NCI-H748 (cell line): ENCODE measurements around the gene GOLGA6L9.
"Not testable (repeated sequence)": the region's sequence is repeated elsewhere in the genome, so short reads cannot be mapped to it uniquely, and the experiment has no call there.

Experiments
- DNase-seq: peaks from one replicate; lab custom pipeline; 2025; ENCODE audit not compliant: unreplicated experiment; lab: John Stamatoyannopoulos, UW

The GOLGA6L9 gene

DNA sequence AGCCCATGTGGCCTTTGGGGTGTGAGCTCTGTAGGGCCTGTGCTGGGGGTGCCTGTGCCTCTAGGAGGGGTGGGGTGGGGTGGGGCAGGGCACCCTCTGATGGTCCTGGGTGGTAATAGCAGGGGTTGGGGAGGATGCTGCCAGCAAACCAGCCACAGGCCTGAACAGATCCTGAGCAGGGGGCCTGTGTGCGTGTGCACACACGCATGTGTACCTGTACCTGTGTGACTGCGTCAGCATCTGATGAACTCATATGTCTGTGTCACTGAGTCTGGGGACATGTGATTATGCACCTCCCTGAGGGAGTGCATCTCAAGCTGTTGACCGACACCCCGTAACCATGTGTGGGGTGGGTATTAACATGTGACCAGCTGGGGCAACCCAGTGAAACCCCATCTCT lies 36.0 kb downstream of the GOLGA6L9 start:
- not testable (repeated sequence) for DNase-seq

DNA sequence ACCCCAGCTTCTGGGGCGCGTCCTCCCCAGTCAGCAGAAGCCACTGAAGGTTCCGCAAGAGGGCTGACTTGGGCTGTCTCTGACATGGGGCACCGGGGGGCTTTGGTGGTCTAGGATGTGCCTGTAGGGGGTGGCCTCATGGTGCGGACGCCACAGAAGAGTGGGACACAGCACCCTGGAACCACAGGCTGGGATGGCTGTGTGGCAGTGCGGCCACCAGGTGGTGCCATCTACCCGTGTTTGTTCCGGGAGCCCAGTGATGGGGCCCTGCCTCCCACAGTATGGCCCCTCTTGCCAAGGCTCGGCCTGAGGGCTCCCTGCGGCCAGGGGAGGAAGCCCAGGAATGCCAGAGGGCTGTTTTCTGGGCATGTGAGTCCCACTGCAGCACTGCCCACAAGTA lies 38.6 kb downstream of the GOLGA6L9 start:
- not testable (repeated sequence) for DNase-seq

DNA sequence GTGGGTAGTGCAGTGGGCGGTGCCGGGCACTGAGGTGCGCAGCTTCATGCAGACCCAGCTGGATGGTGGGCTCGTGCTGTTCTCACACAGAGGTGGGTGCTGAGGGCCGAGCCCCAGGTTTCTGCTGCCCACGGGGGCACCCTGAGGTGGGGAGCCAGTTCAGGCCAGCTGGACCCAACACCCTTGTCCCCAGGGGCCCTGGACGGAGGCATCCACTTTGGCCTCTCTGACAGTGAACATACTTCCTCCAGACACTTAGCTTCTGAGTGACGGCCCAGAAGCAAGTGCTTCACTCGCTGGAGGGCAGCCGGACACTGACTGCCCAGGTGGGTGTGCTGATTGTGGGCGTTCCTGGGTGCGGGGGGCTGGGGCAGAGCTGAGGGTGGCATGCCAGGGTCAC lies 39.8 kb downstream of the GOLGA6L9 start:
- DNase-seq = not testable (repeated sequence)

DNA sequence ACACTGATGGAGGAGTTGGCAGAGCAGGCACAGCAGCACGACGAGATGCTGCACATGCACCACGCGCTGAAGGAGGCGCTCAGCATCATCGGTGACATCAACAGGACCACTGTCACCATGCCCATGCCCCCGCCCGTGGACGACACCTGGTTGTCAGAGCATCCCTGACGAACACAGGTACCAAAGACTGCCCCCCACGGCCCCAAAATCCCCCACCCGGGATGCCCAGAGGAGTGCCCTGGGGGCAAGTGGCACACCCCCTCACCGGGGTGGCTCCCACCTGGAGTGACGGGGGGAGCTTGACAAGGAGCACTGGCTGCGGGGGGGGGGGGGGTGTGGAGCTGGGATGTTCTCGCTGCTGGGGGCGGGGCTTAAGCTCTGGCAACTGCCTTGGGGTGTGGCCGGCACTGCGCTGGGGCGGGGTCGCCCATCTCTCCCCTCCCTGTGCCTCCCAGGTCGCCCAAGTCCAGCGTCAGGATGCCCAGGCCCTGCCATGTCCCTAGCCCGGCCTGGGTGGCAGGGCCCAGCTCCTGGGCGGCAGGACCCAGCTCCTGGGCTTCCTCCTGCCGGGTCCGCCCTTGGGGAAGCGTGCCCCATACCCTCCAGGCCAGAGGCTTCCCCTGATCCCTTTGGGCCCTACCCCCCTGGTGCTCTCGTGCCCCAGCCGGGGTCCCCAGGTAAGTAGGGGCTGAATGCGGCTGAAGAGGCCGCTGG lies 42.8 kb downstream of the GOLGA6L9 start:
- DNase-seq = not testable (repeated sequence)

DNA sequence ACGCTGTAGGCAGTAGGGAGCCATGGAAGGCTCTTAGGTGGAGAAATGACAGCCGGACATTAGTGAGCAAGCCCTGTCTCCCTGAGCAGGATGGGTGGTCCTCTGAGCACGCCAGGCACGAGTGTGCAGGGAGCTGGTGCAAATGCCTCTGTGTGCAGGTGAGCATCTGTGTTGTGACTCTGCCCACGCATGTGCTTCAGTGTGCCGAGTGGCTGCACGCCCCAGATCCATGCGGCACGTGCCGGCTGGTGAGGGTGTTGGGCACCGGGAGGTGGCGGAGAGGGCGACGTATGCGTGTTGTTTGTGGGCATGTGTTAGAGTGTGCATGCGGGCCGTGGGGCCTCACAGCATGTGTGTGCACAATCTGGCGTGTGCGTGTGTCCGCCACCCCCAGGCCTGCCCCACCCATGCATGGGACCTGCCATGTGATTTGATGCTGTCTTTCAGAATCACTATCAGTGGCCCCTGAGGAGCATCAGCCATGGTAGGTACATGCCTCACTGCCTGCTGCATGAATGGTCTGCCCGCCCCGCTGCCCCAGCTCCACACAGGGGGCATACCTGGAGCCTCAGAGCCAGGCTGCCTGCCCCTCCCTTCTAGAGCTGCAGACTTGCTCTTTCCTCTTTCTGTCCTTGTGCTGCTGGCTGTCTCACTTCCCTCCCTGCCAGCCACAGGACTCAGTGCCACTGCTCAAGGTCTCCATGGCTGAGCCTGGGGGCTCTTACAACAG lies 45.1 kb downstream of the GOLGA6L9 start:
- not testable (repeated sequence) for DNase-seq

DNA sequence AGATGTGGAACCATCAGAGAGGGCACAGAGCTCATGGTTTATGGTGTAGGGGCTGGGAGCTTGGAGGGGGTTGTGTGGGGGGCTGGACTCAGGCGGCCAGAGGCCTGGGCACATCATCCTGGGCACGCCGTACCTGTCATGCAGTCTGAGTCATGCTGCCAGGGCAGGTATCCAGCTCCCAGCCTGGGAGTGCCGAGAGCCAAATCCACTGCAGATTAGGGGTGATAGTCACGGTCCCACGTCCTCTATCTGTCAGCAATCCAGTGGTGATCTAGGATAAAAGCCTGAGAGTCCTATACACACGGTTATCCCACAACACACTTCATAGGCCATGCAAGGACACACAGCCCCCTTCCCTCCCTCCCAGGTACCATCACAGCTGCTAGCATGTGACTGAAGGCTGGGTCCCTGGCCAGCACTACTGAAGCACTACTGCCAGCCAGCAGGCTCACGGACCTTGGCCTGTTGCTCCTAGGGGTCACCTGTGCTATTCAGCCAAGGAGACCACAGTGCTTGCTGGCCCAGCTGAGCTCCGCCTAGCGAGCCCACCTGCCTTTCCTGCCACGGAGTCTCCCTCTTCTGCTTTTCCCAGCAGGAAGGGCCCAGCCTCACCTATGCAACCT lies 45.8 kb downstream of the GOLGA6L9 start:
- DNase-seq = not testable (repeated sequence)

DNA sequence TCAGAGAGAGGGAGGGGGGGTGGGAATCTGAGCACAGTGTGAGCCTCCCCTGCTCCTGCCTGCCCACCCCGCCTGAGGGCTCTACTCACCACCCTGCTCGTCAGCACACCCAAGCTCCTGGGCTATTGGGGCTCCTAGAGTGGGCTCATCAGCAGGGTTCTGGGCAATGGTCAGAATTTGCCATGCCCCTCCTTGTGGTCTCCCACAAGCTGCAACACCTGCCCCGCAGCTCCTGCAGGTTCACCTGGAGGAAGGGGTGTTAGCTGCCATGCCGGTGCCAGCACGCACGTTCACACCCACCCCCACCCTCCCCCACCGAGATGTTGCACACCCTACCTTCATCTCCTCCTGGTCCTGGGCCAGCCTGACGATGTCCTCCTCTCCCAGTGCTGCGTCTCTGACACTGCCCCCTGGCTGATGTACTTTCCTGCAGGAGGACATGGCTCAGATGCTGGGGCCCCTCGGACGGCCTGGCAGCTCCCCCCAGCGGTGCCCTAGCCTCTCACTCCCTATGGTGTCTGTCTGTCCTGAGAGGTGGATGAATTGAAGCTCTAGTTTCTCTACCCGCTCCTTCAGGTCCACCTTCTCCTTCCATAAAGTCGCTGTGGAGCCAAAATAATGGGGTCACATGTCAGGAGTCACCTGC lies 47.2 kb downstream of the GOLGA6L9 start:
- not testable (repeated sequence) for DNase-seq

DNA sequence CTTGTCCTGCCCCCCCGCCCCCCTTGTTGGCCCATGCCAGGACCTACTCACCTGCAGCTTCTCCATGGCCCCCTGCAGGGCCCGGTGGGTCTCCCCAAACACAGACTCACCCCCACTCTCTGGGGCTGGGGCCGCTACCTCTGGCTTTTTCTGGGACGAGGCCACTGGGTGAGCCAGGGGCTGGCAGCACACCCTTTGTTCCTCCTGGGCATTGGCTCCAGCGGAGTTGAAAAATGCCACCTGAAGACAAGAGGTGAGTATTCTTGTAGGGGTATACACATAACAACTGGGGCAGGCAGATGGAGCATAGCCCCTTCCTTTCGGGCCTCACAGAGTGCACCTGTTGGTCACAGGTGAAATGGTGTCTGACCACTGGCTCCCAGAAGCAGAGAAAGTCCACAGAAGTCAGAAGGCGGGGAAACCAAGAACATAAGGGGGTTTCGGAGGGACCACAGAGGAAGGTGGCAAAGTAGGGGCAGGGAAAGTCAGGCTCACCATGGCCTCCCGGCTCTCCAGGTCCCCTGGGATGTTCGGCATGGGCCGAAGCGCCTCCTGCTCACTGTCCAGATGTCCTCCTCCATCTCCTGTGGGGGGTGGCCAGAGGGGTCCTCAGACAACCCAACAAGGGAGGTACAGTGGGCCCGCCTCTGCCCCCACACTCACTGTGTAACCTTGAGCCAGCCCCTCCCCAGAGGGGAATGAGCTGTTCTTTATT lies 47.9 kb downstream of the GOLGA6L9 start:
- DNase-seq = not testable (repeated sequence)
